OCI-LY1 (cell line): ENCODE measurements around the gene CATSPERB.

ENCODE experiments used
- EZH2 ChIP-seq: fragments of 200-600 bp; sonication (generic), shearing (Covaris generic); IDR thresholded peaks from 2 replicates; pipeline ENCODE4 v1.8.0; 2017; ENCODE audit warnings: borderline replicate concordance, mixed run types, mild to moderate bottlenecking, antibody characterized with exemption, low read length, moderate library complexity, mixed read lengths
- TF ChIP-seq, protein P1 (sequence below): fragments of 200-600 bp; sonication (generic), shearing (Covaris generic); IDR thresholded peaks from 2 replicates; pipeline ENCODE4 v1.5.1; 2017; ENCODE audit warnings: mild to moderate bottlenecking, antibody characterized with exemption, low read length, moderate library complexity, mixed read lengths

DNA sequence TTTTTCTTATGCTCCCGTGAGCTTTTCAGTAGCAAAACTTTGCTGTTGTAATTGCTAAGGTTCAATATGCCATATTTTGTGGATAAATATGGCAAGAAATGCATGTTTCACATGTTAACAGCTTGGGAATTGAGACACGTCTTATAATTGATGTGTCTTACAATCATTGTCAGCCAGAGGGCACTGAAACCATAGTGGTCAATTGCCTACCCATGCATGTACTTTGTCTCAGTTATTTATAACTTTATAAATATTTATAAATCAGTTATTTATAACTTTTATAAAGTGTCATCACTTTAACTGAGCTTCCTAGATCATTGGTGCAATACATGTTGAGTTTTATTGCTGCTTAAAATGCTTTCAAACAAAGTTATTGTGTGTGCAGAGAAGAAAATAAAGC, 82.0 kb downstream of the CATSPERB start:
- TF ChIP-seq, protein P1, sequence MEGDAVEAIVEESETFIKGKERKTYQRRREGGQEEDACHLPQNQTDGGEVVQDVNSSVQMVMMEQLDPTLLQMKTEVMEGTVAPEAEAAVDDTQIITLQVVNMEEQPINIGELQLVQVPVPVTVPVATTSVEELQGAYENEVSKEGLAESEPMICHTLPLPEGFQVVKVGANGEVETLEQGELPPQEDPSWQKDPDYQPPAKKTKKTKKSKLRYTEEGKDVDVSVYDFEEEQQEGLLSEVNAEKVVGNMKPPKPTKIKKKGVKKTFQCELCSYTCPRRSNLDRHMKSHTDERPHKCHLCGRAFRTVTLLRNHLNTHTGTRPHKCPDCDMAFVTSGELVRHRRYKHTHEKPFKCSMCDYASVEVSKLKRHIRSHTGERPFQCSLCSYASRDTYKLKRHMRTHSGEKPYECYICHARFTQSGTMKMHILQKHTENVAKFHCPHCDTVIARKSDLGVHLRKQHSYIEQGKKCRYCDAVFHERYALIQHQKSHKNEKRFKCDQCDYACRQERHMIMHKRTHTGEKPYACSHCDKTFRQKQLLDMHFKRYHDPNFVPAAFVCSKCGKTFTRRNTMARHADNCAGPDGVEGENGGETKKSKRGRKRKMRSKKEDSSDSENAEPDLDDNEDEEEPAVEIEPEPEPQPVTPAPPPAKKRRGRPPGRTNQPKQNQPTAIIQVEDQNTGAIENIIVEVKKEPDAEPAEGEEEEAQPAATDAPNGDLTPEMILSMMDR: peak; percentile 40
- TF ChIP-seq EZH2: no peak
